Measurements from ENCODE around the gene RLF.

Gene RLF

DNA sequence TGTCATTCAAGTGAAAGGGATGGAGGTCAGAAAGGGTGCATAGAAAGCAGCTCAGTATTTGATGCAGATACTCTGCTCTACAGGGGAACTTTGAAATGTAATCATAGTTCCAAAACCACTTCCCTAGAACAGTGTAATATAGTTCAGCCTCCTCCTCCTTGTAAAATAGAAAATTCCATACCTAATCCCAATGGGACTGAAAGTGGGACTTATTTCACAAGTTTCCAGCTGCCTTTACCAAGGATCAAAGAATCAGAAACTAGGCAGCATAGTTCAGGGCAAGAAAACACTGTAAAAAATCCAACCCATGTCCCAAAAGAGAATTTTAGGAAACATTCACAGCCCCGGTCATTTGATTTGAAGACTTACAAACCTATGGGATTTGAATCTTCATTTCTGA lies 78.4 kb downstream of the RLF start:
- Mint-ChIP-seq H3K27ac (no peak overlapping the region), H3K36me3 (ENCODE audit: low read depth) (peaks cover 61% of the 10 kb centered on the region), H3K4me3 (no peak overlapping the region), H3K4me1 (ENCODE audit: low read depth) (peaks cover 47% of the 10 kb centered on the region), H3K27me3 (ENCODE audit: low read depth) (no peaks in the 10 kb centered on the region), H3K9me3 (no peaks in the 10 kb centered on the region)

DNA sequence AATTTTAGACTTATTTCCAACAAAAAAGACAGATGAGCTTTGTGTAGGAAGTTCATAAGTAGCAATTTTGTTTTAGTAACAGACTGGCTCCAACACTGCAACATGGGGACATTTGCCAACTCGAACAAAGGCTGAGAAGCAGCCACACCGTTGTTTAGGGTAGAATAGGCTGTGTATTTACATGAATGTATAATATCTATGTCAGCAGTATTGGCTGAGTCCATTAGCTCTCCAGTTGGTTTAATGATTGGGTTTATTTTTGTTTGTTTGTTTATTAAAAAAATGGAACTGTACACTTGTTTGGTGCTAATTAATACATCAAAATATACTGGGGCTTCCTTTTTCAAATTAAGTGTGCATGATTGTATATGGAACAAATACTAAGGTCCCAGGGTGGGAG lies 79.2 kb downstream of the RLF start:
- Mint-ChIP-seq H3K9me3 (no peaks in the 10 kb centered on the region), H3K4me3 (no peak overlapping the region), H3K4me1 (ENCODE audit: low read depth) (peaks cover 52% of the 10 kb centered on the region), H3K27me3 (ENCODE audit: low read depth) (no peaks in the 10 kb centered on the region), H3K27ac (no peak overlapping the region), H3K36me3 (ENCODE audit: low read depth) (peaks cover 57% of the 10 kb centered on the region)

DNA sequence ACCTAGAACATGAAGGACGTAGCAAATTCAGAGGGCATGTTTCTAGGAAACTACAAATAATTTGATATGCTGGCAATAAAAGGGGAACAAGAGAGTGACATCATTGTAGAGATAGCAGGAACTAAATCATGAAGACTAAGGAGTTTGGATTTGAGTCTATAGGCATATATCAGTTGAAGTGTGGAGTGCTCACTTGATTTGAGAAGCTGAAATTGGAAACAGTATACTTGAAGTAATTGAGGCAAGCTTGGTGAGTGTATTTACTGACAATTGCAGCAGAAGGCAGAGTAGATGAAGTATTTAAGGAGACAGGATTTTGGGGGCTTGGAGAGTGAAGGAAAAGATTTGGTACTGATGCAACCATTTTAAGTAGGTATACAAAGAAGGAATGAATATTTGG lies 80.2 kb downstream of the RLF start:
- H3K4me3 Mint-ChIP-seq: peak overlapping the region; percentile 50
- H3K9me3 Mint-ChIP-seq: no peaks in the 10 kb centered on the region
- H3K4me1 Mint-ChIP-seq (ENCODE audit: low read depth): peaks cover 57% of the 10 kb centered on the region
- peak overlapping the region; percentile 76 for H3K27ac Mint-ChIP-seq
- H3K27me3 Mint-ChIP-seq (ENCODE audit: low read depth): no peaks in the 10 kb centered on the region
- H3K36me3 Mint-ChIP-seq (ENCODE audit: low read depth): peaks cover 48% of the 10 kb centered on the region

DNA sequence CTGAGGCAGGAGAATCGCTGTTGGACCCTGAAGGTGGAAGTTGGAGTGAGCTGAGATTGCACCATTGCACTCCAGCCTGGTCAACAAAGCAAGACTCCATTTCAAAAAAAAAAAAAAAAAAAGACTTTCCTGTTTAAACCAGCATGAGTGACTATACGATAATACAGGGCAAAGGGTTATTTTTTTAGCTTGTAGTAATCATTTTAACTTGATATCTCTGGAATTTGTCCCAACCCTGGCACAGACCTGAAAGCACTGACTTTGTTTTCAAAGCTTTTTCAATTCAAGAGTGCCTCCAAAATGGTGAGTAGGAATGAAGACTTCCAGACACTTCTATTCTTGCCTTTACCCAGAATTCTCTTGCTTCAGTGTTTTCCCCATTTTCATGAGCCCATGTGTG lies 82.2 kb downstream of the RLF start:
- Mint-ChIP-seq H3K27me3 (ENCODE audit: low read depth) (no peaks in the 10 kb centered on the region), H3K9me3 (no peaks in the 10 kb centered on the region), H3K4me1 (ENCODE audit: low read depth) (peaks cover 49% of the 10 kb centered on the region), H3K36me3 (ENCODE audit: low read depth) (peaks cover 29% of the 10 kb centered on the region), H3K27ac (no peak overlapping the region), H3K4me3 (no peak overlapping the region)

DNA sequence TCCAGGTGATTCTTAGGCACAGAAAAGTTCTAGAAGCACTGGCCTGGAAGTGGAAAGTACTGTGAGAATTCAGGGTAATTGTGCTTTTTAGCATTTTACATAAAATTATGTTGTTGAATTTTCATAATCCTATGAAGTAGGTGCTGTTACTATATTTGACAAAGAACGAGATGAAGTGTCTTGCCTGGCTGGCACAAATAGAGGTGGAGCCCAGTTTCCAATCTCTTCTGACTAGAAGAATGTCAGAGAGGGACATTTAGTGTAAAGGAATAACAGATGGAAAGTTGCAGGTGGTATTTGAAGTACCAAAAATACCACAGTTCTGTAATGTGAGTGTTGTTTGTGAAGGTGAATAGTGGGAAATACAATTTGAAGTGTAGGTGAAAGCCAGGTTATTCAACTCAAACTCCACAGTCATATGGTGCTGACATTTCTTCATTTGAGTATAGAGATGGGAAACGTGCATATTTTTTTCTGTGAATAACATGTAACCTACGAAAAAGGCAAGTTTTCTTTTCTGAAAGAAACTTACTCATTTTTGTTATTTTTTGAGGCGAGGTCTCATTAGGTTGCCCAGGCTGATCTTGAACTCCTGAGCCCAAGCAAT lies 83.1 kb downstream of the RLF start:
- H3K4me3 Mint-ChIP-seq: no peak overlapping the region
- peaks cover 40% of the 10 kb centered on the region for H3K4me1 Mint-ChIP-seq (ENCODE audit: low read depth)
- H3K36me3 Mint-ChIP-seq (ENCODE audit: low read depth): peaks cover 20% of the 10 kb centered on the region
- H3K27ac Mint-ChIP-seq: no peak overlapping the region
- no peaks in the 10 kb centered on the region for H3K9me3 Mint-ChIP-seq
- H3K27me3 Mint-ChIP-seq (ENCODE audit: low read depth): no peaks in the 10 kb centered on the region

DNA sequence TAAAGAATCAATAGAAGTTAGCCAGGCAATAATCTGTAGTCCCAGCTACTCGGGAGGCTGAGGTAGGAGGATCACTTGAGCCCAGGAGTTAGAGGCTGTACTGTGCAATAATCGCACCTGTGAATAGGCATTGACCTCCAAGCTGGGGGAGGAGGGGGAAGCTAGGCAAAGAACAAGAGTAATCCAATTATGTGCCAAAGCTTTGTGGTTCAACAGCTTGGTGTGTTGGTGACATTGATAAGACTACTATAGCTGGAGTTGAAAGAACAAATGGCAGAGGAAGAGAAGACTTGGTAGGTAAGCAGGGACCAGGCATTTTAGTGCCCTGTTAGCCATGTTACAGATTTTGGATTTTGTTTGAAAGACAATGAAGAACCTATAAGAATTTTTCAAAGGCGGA lies 84.5 kb downstream of the RLF start:
- peaks cover 5% of the 10 kb centered on the region for H3K36me3 Mint-ChIP-seq (ENCODE audit: low read depth)
- H3K4me3 Mint-ChIP-seq: no peak overlapping the region
- peaks cover 28% of the 10 kb centered on the region for H3K4me1 Mint-ChIP-seq (ENCODE audit: low read depth)
- H3K9me3 Mint-ChIP-seq: no peaks in the 10 kb centered on the region
- H3K27ac Mint-ChIP-seq: no peak overlapping the region
- H3K27me3 Mint-ChIP-seq (ENCODE audit: low read depth): no peaks in the 10 kb centered on the region

DNA sequence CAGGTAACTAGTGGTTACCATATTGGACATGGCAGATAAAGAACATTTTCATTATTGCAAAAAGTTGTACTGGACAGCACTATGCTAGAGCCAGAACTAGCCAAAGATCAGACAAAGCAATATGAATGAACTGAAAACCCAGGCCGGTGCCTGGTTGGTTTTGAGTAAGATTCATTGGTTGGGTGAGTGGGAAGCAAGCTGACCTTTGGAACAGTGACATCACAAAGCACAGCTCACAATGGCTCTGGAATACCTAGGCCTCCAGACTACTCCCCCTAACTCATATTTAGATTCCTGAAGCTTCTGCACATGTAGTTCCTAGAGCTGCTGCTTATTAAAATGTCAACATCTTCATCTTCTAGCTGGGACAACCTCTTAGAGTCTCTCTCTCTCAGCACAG lies 86.5 kb downstream of the RLF start, which contains the start of gene TMCO2:
TSS of gene TMCO2 (plus strand) at position 283 of the 400 bp plus-strand sequence. CDS start at position 340, 57 bp downstream.
- no peak within 1 kb of the TSS for H3K4me3 Mint-ChIP-seq
- H3K27me3 Mint-ChIP-seq (ENCODE audit: low read depth): no peaks in the 10 kb centered on the region
- peaks cover 1% of the 10 kb centered on the region for H3K36me3 Mint-ChIP-seq (ENCODE audit: low read depth)
- no peak within 1 kb of the TSS for H3K27ac Mint-ChIP-seq
- H3K9me3 Mint-ChIP-seq: no peaks in the 10 kb centered on the region
- H3K4me1 Mint-ChIP-seq (ENCODE audit: low read depth): peaks cover 21% of the 10 kb centered on the region

DNA sequence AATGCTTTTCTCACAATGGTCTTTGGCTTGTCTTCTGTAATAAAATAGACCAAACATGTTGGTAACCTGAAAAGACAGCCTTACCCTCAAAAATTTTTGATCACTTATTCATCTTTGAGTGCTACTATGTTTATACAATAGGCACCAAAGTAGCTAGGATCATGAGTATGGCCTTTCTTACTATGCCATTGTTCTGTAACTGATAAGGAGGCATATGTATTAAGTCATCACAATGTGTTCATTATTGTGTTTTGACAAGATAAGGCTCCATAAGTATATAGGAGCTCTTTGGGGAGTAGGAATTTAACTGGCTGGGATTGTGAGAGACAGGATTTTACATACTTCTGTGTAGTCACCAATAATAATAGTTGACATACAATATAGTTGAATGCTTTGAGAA lies 87.2 kb downstream of the RLF start:
- Mint-ChIP-seq H3K27me3 (ENCODE audit: low read depth) (no peaks in the 10 kb centered on the region), H3K4me3 (no peak overlapping the region), H3K4me1 (ENCODE audit: low read depth) (peaks cover 24% of the 10 kb centered on the region), H3K9me3 (no peaks in the 10 kb centered on the region), H3K27ac (no peak overlapping the region), H3K36me3 (ENCODE audit: low read depth) (peaks cover 1% of the 10 kb centered on the region)

DNA sequence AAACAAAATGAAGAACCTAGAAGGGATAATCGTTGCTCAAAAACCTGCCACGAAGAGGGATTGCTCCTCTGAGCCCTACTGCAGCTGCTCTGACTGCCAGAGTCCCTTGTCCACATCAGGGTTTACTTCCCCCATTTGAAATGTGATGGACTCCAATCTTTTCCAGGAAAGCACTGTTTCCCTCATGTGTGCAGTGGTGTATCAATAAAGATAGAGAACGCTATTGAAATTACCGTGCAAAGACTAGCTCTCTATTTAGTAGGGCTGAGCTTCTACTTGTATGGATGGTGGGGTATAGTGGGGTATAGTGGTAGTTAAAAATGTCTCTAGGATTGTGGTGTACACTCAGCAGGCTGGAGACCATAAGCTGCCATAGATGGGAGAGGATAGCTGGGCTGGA lies 90.3 kb downstream of the RLF start:
- H3K4me1 Mint-ChIP-seq (ENCODE audit: low read depth): peaks cover 15% of the 10 kb centered on the region
- H3K36me3 Mint-ChIP-seq (ENCODE audit: low read depth): peaks cover 8% of the 10 kb centered on the region
- H3K9me3 Mint-ChIP-seq: no peaks in the 10 kb centered on the region
- no peak overlapping the region for H3K4me3 Mint-ChIP-seq
- no peak overlapping the region for H3K27ac Mint-ChIP-seq
- no peaks in the 10 kb centered on the region for H3K27me3 Mint-ChIP-seq (ENCODE audit: low read depth)

DNA sequence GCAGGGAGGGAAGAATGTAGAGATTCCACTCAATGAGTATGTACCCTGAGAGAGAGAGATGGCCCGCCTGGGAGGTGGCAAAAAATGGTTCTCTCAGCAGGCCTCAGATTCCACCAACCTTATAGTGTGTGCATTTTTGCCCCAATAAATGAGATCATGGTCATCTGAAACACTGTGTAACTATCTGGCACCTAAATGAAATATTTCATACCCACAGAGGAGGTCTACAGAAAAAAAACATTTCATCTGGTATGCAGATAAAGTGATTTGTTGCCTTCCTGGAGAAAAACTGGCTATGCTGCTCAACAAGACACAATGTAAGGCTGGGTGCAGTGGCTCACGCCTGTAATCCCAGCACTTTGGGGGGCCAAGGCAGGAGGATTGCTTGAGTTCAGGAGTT lies 91.4 kb downstream of the RLF start:
- Mint-ChIP-seq H3K36me3 (ENCODE audit: low read depth) (peaks cover 8% of the 10 kb centered on the region), H3K4me1 (ENCODE audit: low read depth) (peaks cover 18% of the 10 kb centered on the region), H3K9me3 (no peaks in the 10 kb centered on the region), H3K27me3 (ENCODE audit: low read depth) (no peaks in the 10 kb centered on the region), H3K27ac (no peak overlapping the region), H3K4me3 (no peak overlapping the region)

DNA sequence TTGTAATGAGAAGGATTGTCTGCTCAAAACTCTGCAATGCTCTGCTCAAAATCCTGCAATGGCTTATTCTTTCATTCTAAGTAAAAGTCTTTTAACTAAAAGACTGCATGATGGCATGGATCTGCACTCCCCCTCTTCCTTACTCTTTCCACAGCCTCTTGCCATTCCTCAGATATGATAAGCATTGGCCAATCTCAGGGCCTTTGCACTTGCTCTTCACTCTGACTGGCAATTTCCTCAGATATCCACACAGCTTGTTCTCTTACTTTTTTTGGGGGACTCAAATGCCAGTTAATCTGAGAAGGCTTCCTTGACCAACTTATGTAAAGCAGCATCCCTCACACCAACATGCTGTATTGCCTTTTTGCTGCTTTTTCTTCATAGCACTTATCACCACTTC lies 94.0 kb downstream of the RLF start:
- Mint-ChIP-seq H3K27ac (no peak overlapping the region), H3K4me1 (ENCODE audit: low read depth) (peaks cover 24% of the 10 kb centered on the region), H3K9me3 (no peaks in the 10 kb centered on the region), H3K4me3 (no peak overlapping the region), H3K36me3 (ENCODE audit: low read depth) (peaks cover 9% of the 10 kb centered on the region), H3K27me3 (ENCODE audit: low read depth) (no peaks in the 10 kb centered on the region)

DNA sequence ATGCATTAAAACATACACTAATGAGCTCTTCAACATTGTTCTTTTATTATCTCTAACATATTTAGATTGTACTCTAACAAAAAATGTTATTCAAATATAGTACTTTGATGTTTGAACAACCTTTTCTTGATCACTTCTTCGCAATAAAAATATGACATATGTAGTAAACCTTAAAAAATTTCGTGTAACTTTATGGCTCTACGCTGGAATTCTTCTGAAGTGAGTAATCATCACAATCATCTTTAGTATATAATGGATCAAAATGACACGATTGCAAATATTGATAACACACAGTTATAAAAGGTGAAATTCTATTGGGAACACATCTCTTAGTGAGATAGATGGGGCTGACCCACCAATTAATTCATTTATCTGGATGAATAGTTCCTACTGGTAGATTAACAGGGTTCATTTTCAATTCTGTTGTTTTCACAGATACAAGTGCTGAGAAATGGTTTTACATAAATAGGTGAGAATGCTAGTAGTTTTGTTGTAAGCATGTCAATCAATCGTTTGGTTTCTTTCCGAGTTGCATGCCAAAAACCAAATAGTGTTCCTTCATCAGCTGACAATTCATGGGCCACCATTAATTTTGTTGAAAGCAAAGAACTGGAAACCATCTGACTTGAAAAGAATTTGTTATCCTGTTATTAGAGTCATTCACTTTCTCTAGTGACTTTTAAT lies 95.4 kb downstream of the RLF start:
- peak overlapping the region; percentile 98 for H3K27ac Mint-ChIP-seq
- H3K4me1 Mint-ChIP-seq (ENCODE audit: low read depth): peaks cover 19% of the 10 kb centered on the region
- H3K36me3 Mint-ChIP-seq (ENCODE audit: low read depth): peaks cover 20% of the 10 kb centered on the region
- H3K9me3 Mint-ChIP-seq: no peaks in the 10 kb centered on the region
- H3K4me3 Mint-ChIP-seq: peak overlapping the region; percentile 65
- H3K27me3 Mint-ChIP-seq (ENCODE audit: low read depth): no peaks in the 10 kb centered on the region

DNA sequence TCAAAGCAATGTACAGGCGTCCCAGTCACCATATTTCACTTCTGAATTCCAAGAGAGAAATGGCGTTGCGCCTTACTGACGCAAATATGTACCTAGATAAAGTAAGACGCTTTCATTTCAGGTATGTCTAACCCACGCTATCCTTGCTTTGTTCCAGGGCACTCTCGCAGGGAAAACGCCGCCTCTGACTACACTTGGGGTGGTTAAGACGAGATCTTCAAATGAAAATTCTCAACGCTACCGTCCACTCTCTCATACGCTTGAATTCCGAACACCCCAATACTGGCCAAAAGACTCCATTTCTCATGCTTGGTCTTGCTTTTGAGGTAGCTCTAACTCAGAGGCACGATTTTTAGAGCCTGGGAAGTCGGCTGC lies 96.1 kb downstream of the RLF start:
- no peaks in the 10 kb centered on the region for H3K27me3 Mint-ChIP-seq (ENCODE audit: low read depth)
- H3K9me3 Mint-ChIP-seq: no peaks in the 10 kb centered on the region
- H3K27ac Mint-ChIP-seq: peak overlapping the region; percentile 98
- peaks cover 26% of the 10 kb centered on the region for H3K36me3 Mint-ChIP-seq (ENCODE audit: low read depth)
- H3K4me1 Mint-ChIP-seq (ENCODE audit: low read depth): peaks cover 19% of the 10 kb centered on the region
- peak overlapping the region; percentile 94 for H3K4me3 Mint-ChIP-seq

DNA sequence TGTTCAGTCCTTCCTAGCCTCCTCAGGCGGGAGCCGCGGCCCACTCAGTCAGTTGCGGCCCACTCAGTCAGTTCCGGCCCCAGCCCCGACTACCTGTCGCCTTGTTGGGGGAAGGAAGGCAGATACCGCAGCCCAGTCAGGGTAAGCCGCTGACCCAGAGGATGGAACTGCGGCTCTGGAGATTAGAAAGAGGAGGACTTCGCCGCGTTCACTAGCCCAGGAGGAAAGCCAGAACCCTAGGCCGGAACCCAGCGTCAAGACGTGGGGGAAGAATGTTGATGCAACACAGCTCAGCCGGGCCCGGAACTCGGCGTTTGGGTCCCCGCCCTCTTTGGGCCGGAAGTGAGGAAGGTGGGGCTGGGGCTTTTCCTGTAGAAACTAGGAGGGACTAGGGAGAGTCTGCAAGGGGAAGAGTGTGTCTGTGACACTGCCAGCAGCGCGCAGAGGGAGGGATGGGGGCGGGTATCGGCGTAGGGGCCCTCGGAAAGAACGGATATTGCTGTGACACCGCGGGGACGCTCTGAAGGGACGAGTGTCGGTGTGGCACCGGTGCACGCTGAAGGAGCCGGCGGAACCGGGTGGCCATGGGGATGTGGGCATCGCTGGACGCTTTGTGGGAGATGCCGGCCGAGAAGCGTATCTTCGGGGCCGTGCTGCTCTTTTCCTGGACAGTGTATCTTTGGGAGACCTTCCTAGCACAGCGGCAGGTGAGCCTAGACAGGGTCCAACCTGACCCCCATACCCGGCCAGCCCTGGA lies 96.7 kb downstream of the RLF start, which contains the start of gene ZMPSTE24:
TSS of gene ZMPSTE24 (plus strand) at position 549 of the 757 bp plus-strand sequence. CDS start at position 585, 36 bp downstream.
- Mint-ChIP-seq H3K4me3 (peak within 1 kb of the TSS; percentile 94), H3K27ac (peak within 1 kb of the TSS; percentile 98), H3K4me1 (ENCODE audit: low read depth) (peaks cover 23% of the 10 kb centered on the region), H3K36me3 (ENCODE audit: low read depth) (peaks cover 30% of the 10 kb centered on the region), H3K9me3 (no peaks in the 10 kb centered on the region), H3K27me3 (ENCODE audit: low read depth) (no peaks in the 10 kb centered on the region)

DNA sequence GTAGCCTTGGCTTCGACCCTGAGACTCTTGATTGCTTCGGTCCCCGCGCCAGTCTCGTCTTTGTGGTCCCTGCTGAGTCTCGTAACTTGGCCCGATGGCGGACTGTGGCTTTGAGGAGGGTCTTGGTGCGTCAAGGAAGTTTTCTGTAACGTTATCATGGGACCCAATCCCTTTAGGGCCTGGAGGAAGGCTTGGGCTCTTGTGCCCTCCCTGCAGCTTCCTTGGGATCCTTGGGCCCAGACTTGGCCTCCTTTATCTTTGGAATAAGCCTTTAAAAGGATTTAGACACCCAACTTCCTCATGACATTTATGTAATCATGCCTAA lies 97.2 kb downstream of the RLF start:
- H3K9me3 Mint-ChIP-seq: no peaks in the 10 kb centered on the region
- H3K27ac Mint-ChIP-seq: peak overlapping the region; percentile 98
- peak overlapping the region; percentile 94 for H3K4me3 Mint-ChIP-seq
- peaks cover 35% of the 10 kb centered on the region for H3K36me3 Mint-ChIP-seq (ENCODE audit: low read depth)
- peaks cover 26% of the 10 kb centered on the region for H3K4me1 Mint-ChIP-seq (ENCODE audit: low read depth)
- H3K27me3 Mint-ChIP-seq (ENCODE audit: low read depth): no peaks in the 10 kb centered on the region
